CD4-positive, alpha-beta T cell treated with Interleukin-12 subunit alpha and Interleukin-12 subunit beta, for 1 hour (primary cell): Measurements from ENCODE around the gene PCDHA13.
"Not testable (repeated sequence)": the region's sequence is repeated elsewhere in the genome, so short reads cannot be mapped to it uniquely, and the experiment has no call there.

Experiments used
- DNase-seq: peaks from one replicate; pipeline ENCODE4 v3.0.0-alpha.2; 2020

PCDHA13 gene

DNA sequence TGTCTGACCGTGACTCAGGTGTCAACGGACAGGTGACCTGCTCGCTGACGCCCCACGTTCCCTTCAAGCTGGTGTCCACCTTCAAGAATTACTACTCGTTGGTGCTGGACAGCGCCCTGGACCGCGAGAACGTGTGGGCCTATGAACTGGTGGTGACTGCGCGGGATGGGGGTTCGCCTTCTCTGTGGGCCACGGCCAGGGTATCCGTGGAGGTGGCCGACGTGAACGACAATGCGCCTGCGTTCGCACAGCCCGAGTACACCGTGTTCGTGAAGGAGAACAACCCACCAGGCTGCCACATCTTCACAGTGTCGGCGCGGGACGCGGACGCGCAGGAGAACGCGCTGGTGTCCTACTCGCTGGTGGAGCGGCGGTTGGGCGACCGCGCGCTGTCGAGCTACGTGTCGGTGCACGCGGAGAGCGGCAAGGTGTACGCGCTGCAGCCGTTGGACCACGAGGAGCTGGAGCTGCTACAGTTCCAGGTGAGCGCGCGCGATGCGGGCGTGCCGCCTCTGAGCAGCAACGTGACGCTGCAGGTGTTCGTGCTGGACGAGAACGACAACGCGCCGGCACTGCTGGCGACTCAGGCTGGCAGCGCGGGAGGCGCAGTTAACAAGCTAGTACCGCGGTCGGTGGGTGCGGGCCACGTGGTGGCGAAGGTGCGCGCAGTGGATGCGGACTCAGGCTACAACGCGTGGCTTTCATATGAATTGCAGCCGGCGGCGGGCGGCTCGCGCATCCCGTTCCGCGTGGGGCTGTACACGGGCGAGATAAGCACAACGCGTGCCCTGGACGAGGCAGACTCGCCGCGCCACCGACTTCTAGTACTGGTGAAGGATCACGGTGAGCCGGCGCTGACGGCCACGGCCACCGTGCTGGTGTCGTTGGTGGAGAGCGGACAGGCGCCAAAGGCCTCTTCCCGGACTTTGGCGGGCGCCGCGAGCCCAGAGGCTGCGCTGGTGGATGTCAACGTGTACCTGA lies 11.4 kb upstream of the PCDHA13 start:
- DNase-seq, result no peak

DNA sequence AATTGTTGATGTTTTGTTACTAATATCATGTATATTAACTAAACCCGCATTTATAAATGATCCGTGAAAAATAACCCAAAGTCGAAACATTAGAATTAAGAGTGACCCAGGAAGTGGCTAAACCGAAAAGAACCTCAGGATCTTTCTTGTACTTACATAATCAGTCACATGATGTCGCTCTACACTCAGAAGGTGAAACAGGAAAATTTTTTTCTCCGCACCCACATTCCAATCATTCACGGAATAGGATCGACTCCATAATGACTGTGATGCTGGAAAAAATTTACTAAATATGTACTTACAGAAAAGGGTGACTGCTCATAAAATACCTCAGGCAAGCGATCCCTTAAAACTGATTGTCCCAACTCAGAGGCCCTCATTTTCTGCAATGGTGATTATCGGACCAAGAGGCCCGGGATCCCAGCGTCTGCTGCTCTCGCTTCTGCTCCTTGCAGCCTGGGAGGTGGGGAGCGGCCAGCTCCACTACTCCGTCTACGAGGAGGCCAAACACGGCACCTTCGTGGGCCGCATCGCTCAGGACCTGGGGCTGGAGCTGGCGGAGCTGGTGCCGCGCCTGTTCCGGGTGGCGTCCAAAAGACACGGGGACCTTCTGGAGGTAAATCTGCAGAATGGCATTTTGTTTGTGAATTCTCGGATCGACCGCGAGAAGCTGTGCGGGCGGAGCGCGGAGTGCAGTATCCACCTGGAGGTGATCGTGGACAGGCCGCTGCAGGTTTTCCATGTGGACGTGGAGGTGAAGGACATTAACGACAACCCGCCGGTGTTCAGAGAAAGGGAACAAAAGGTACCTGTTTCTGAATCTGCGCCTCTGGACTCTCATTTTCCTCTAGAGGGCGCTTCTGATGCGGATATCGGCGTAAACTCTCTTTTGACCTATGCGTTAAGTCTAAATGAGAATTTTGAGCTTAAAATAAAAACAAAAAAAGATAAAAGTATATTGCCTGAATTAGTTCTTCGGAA lies 6.5 kb upstream of the PCDHA13 start, which contains the start of gene PCDHA12:
Gene PCDHA12, plus strand, starts transcription at position 224 of the 981 bp plus-strand sequence. Its CDS starts 165 bp downstream, at position 389.
- DNase-seq, result no peak

DNA sequence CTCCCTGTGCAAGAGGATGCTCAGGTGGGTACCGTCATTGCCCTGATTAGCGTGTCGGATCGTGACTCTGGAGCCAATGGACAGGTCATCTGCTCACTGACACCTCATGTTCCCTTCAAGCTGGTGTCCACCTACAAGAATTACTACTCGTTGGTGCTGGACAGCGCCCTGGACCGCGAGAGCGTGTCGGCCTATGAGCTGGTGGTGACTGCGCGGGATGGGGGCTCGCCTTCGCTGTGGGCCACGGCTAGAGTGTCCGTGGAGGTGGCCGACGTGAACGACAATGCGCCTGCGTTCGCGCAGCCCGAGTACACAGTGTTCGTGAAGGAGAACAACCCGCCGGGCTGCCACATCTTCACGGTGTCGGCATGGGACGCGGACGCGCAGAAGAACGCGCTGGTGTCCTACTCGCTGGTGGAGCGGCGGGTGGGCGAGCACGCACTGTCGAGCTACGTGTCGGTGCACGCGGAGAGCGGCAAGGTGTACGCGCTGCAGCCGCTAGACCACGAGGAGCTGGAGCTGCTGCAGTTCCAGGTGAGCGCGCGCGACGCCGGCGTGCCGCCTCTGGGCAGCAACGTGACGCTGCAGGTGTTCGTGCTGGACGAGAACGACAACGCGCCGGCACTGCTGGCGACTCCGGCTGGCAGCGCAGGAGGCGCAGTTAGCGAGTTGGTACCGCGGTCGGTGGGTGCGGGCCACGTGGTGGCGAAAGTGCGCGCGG lies 5.2 kb upstream of the PCDHA13 start:
- DNase-seq, result not testable (repeated sequence)

DNA sequence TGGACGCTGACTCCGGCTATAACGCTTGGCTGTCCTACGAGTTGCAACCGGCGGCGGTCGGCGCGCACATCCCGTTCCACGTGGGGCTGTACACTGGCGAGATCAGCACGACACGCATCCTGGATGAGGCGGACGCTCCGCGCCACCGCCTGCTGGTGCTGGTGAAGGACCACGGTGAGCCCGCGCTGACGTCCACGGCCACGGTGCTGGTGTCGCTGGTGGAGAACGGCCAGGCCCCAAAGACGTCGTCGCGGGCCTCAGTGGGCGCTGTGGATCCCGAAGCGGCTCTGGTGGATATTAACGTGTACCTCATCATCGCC lies 4.7 kb upstream of the PCDHA13 start:
- DNase-seq, result no peak

DNA sequence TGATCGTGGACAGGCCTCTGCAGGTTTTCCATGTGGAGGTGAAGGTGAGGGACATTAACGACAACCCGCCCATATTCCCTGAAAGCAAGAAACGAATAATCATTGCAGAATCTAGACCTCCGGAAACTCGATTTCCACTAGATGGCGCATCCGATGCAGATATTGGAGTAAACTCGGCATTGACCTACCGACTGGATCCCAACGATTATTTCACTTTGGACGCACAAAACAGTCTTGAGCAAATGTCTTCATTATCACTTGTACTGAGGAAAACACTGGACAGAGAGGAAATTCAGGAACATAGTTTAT lies 621 bp downstream of the PCDHA13 start:
- no peak for DNase-seq

DNA sequence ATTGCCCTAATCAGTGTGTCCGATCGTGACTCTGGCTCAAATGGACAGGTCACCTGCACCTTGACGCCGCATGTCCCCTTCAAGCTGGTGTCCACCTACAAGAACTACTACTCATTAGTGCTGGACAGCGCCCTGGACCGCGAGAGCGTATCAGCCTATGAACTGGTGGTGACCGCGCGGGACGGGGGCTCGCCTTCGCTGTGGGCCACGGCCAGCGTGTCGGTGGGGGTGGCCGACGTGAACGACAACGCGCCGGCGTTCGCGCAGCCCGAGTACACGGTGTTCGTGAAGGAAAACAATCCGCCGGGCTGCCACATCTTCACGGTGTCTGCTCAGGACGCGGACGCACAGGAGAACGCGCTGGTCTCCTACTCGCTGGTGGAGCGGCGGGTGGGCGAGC lies 1.4 kb downstream of the PCDHA13 start:
- DNase-seq, result no peak

DNA sequence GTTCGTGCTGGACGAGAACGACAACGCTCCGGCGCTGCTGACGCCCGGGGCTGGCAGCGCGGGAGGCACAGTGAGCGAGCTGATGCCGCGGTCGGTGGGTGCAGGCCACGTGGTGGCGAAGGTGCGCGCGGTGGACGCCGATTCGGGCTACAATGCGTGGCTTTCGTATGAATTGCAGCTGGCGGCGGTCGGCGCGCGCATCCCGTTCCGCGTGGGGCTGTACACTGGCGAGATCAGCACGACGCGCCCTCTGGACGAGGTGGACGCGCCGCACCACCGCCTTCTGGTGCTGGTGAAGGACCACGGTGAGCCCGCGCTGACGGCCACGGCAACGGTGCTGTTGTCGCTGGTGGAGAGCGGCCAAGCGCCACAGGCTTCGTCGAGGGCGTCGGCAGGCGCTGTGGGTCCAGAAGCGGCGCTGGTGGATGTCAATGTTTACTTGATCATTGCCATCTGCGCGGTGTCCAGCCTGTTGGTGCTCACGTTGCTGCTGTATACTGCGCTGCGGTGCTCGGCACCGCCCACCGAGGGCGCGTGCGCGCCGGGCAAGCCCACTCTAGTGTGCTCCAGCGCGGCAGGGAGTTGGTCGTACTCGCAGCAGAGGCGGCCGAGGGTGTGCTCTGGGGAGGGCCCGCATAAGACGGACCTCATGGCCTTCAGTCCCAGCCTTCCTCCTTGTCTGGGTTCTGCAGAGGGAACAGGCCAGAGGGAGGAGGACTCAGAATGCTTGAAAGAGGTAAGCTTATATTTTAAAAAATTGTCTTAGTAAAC lies 2.2 kb downstream of the PCDHA13 start:
- DNase-seq, result no peak

DNA sequence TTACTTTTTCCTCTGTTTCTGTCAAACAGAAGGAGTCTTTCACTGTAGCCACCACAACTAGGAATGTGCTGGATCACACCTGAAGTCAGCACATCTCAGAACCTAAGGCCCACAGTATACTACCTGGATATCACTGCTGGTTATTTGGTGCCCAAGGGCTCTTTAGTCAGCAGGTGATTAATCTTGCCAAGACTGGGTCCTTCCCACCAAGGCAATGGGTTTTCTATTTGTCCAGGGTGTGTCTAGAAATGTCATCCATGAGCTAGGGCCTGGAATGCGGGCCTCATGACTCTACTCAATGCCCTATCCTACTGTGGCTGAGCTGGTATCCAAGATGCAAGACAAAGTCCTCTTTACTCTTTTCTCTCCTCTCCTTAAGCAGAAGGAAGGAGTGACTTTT lies 34.4 kb downstream of the PCDHA13 start:
- no peak for DNase-seq

DNA sequence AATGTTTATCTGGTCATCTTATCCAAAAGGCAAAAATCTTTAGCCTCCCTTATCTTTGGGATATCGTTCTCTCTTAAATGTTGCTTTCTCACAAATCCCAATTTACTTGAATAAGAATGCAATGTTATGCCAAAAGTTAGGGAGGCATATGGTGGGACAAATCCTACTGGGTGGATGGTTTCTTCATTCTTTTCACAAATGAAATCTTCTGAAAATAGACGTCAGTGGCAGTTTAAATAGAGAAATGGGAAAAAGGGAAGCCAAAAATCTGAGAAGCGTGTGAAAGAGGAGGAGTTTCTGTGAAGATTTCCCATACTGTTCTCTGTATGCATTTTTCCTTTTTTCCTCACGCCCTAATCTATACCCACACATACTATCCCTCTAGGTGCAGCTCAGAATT lies 41.7 kb downstream of the PCDHA13 start:
- no peak for DNase-seq

DNA sequence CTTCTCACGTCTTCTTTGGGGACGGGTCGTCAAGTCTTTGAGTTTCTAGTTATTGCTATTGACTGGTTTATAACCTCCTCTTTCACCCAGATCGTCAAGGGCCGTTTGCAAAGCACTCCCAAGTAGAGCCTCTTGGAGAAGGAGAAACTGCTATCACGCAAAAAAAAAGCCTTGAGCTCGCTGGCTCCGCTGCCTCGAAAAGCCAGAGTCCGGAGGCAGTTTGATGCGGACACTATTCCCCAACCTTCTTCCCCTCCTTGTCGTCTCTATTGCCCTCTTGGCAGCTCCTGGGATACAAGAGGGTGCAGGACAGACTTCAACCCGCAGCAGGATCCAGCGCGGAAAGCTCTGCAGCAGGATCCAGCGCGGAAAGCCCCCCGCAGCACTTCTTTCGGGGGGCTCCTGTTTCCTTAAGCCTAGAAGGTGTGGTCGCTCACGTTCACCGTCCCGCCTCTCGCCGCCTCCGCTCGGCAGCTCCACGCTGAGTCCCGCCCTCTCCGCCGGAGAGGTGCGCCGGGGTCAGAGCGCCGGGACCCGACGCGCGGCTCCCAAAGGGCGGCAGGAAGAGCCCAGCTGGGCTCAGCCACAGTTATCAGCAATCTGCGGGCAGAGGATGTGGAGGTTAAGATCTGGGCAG lies 44.0 kb downstream of the PCDHA13 start, which contains the start of gene PCDHAC1:
Gene PCDHAC1, plus strand, starts transcription at position 494 of the 637 bp plus-strand sequence. CDS start 594 bp downstream, outside the sequence.
- DNase-seq, result no peak

DNA sequence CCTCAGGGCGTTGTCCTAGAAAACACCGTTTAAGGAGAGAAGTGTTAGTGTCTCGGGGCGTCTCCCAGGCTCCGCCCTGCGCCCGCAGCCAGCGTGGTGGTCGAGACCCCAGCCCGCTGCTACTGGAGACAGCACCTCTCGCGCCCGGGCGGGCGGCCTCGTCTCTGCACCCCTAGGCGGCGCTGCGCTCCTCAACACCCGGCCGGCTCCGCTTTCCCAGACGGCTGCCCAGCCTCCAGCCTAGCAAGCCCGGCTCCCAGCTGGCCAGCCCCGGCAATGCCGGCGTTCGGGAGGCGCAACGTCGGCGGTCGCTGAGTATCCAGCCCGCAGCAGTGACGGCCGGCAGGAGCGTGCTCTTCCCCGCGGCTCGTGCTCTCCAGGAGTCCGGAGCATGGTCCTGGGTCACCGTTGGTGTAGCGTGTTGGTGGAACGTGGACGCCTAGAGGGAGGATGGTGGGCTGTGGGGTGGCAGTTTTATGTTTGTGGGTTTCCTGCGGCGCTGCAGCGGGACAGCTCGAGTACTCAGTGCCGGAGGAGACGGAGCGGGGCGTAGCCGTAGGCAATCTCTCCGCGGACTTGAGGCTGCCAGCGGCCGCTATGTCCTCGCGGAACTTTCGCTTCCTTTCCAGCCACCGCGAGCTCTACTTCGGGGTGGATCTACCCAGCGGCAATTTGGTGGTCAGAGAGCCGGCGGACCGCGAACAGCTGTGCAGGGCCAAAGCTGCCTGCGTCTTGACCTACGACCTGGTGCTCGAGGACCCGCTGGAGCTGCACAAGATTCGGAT lies 44.7 kb downstream of the PCDHA13 start:
- peak; percentile 20 for DNase-seq

DNA sequence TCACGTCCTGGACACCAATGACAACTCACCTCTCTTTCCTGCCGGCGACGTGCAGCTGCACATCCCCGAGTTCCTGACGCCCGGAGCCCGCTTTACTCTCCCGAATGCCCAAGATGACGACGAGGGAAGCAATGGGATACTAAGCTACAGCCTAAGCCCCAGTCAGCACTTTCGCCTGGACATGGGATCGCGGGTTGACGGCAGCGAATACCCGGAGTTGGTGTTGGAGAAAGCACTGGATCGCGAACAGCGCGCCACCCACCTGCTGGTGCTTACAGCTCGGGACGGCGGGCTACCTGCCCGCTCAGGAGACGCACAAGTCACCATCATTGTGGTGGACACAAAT lies 45.3 kb downstream of the PCDHA13 start:
- DNase-seq, result no peak
